ENCODE data around the gene ZC3H14.

Gene ZC3H14

GRCh38 chr14:88598097-88598675, 35.3 kb downstream of the ZC3H14 start:
- Histone ChIP-seq H4K20me1 (ENCODE audit: insufficient read depth, low read length) (no peaks in the 10 kb centered on the region), H2AFZ (ENCODE audit: low read length) (no peak overlapping the region), H3K36me3 (replicated peaks; ENCODE audit: insufficient read depth, low read length) (no peaks in the 10 kb centered on the region), H3K4me1 (ENCODE audit: low read length) (no peaks in the 10 kb centered on the region), H3K27ac (ENCODE audit: low read length) (no peak overlapping the region), H3K4me2 (ENCODE audit: low read depth, low read length) (no peak overlapping the region), H3K27me3 (replicated peaks; ENCODE audit: insufficient read depth, low read length) (no peaks in the 10 kb centered on the region), H3K79me2 (ENCODE audit: low read length) (no peaks in the 10 kb centered on the region), H3F3A (ENCODE audit: insufficient read depth, low read length) (no peaks in the 10 kb centered on the region), H3K4me3 (ENCODE audit: low read length) (no peak overlapping the region), H3K9ac (ENCODE audit: low read length) (no peak overlapping the region), H3K9me3 (replicated peaks; ENCODE audit: insufficient read depth, low read length) (no peaks in the 10 kb centered on the region), H3K9me2 (replicated peaks; ENCODE audit: insufficient read depth, low read length) (no peaks in the 10 kb centered on the region)
- no peak for DNase-seq
- TF ChIP-seq CTCF (IDR thresholded peaks at IDR 0.05; ENCODE audit: low read length) (no peak), EZH2 (optimal IDR thresholded peaks at IDR 0.05; ENCODE audit: low read depth, low read length) (no peak), EZH2phosphoT487 (IDR thresholded peaks at IDR 0.05; ENCODE audit: low read length) (no peak)

DNA sequence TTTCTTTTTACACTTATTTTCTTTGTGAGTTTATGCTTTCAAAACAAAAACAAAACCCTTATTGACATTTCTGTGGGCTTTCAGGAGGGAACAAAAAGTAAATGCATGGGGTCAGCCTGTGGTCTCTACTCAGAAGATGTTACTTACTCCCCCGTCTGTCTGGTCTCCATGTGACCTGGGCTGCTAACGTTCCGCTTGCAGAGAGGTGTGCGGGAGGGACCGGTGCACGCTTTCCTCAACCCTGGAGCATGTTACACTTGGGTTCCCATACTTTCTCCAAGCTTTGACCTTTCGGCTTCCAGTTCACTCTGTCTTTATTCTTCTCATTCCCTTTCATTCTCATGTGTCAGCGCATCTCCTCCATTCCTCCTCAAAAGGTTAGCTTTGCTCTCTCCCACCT, 36.5 kb downstream of the ZC3H14 start:
- Histone ChIP-seq H3K79me2 (ENCODE audit: low read length) (no peaks in the 10 kb centered on the region), H3K9me2 (replicated peaks; ENCODE audit: insufficient read depth, low read length) (no peaks in the 10 kb centered on the region), H3K4me2 (ENCODE audit: low read depth, low read length) (no peak overlapping the region), H3K36me3 (replicated peaks; ENCODE audit: insufficient read depth, low read length) (no peaks in the 10 kb centered on the region), H3K9me3 (replicated peaks; ENCODE audit: insufficient read depth, low read length) (no peaks in the 10 kb centered on the region), H2AFZ (ENCODE audit: low read length) (no peak overlapping the region), H4K20me1 (ENCODE audit: insufficient read depth, low read length) (no peaks in the 10 kb centered on the region), H3K27me3 (replicated peaks; ENCODE audit: insufficient read depth, low read length) (no peaks in the 10 kb centered on the region), H3F3A (ENCODE audit: insufficient read depth, low read length) (no peaks in the 10 kb centered on the region), H3K27ac (ENCODE audit: low read length) (no peak overlapping the region), H3K9ac (ENCODE audit: low read length) (no peak overlapping the region), H3K4me1 (ENCODE audit: low read length) (no peaks in the 10 kb centered on the region), H3K4me3 (ENCODE audit: low read length) (no peak overlapping the region)
- no peak for TF ChIP-seq EZH2 (optimal IDR thresholded peaks at IDR 0.05; ENCODE audit: low read depth, low read length)
- no peak for TF ChIP-seq CTCF (IDR thresholded peaks at IDR 0.05; ENCODE audit: low read length)
- no peak for TF ChIP-seq EZH2phosphoT487 (IDR thresholded peaks at IDR 0.05; ENCODE audit: low read length)
- DNase-seq, result no peak

DNA sequence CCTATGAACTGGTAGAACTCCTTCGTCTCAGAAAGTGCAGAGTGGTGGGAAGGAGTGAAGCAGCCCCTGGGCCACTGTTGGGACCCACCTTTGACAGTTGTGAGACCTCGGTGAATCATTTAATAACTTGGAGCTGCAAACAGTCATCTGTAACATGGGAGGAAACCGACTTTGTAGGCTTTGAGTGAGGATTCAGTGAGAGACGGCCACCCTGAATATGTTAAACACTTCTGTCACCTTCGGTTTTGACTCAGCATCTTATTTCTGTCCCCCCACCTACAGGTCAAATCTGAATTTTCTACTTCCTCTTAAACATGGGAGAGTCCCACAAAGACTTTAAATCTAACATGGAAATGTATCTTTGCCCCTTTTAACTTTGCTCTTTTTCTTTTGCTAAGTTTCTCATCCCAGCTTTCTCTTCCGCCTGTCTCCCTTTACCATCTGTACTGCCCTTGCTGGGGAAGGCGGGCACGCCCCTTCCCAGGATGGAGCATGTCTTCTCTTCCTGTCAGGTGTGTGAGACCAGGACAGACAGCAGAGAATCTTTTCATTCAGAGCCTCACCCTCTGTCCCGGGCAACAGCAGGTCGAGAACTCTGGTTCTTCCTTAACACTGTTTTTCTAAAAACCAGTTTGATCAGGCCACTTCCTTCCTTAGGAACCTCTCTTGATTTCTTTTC, 37.1 kb downstream of the ZC3H14 start:
- no peaks in the 10 kb centered on the region for H3K36me3 ChIP-seq (replicated peaks; ENCODE audit: insufficient read depth, low read length)
- H3K9ac ChIP-seq (ENCODE audit: low read length), result no peak overlapping the region
- no peak for DNase-seq
- no peaks in the 10 kb centered on the region for H3K9me3 ChIP-seq (replicated peaks; ENCODE audit: insufficient read depth, low read length)
- no peak overlapping the region for H3K4me2 ChIP-seq (ENCODE audit: low read depth, low read length)
- H3K79me2 ChIP-seq (ENCODE audit: low read length), result no peaks in the 10 kb centered on the region
- no peak overlapping the region for H2AFZ ChIP-seq (ENCODE audit: low read length)
- H3K9me2 ChIP-seq (replicated peaks; ENCODE audit: insufficient read depth, low read length), result no peaks in the 10 kb centered on the region
- H3K27ac ChIP-seq (ENCODE audit: low read length), result no peak overlapping the region
- H3K4me3 ChIP-seq (ENCODE audit: low read length), result no peak overlapping the region
- H3K4me1 ChIP-seq (ENCODE audit: low read length), result no peaks in the 10 kb centered on the region
- H4K20me1 ChIP-seq (ENCODE audit: insufficient read depth, low read length), result no peaks in the 10 kb centered on the region
- H3F3A ChIP-seq (ENCODE audit: insufficient read depth, low read length), result no peaks in the 10 kb centered on the region
- TF ChIP-seq CTCF (IDR thresholded peaks at IDR 0.05; ENCODE audit: low read length) (no peak), EZH2phosphoT487 (IDR thresholded peaks at IDR 0.05; ENCODE audit: low read length) (no peak), EZH2 (optimal IDR thresholded peaks at IDR 0.05; ENCODE audit: low read depth, low read length) (no peak)
- no peaks in the 10 kb centered on the region for H3K27me3 ChIP-seq (replicated peaks; ENCODE audit: insufficient read depth, low read length)
